ENCODE data around the gene ANAPC16.

ANAPC16 gene

GRCh38 chr10:72270607-72271281 lies 54.9 kb downstream of the ANAPC16 start:
- H3K27ac ChIP-seq (ENCODE audit: low read depth in 2 of 2, low read length in 2 of 2) = no peak overlapping the region

GRCh38 chr10:72272689-72273409 lies 57.0 kb downstream of the ANAPC16 start:
- Histone ChIP-seq H3K27ac (ENCODE audit: low read depth in 2 of 2, low read length in 2 of 2) (peak overlapping the region; percentile 98 to 99), H3K4me1 (ENCODE audit: control insufficient read depth in 2 of 2, insufficient read depth in 2 of 2, low read length in 2 of 2) (peaks cover 32 to 44% of the 10 kb centered on the region in 2 donors)

More at GRCh38 chr10:72270607-72271281, 54.9 kb downstream of the ANAPC16 start:
- Histone ChIP-seq H3K36me3 (ENCODE audit: control insufficient read depth in 2 of 2, insufficient read depth in 2 of 2, low read length in 2 of 2) (peaks cover 6 to 13% of the 10 kb centered on the region in 2 donors), H3K9me3 (ENCODE audit: control insufficient read depth in 2 of 2, low read length in 2 of 2) (no peaks in the 10 kb centered on the region), H3K27me3 (ENCODE audit: control insufficient read depth in 2 of 2, insufficient read depth in 2 of 2, low read length in 2 of 2) (no peaks in the 10 kb centered on the region), H3K4me3 (ENCODE audit: low read length in 2 of 2) (no peak overlapping the region), H3K4me1 (ENCODE audit: control insufficient read depth in 2 of 2, insufficient read depth in 2 of 2, low read length in 2 of 2) (peaks cover 22 to 25% of the 10 kb centered on the region in 2 donors), H3K9ac (ENCODE audit: low read depth in 1 of 2, low read length in 2 of 2) (no peak overlapping the region)

GRCh38 chr10:72273410-72274212 lies 57.8 kb downstream of the ANAPC16 start, which contains the start of gene DDIT4:
Gene DDIT4 (plus strand): TSS chr10:72273924. CDS start chr10:72274217, 293 bp downstream.
- Histone ChIP-seq H3K4me3 (ENCODE audit: low read length in 2 of 2) (peak within 1 kb of the TSS; percentile 96), H3K36me3 (ENCODE audit: control insufficient read depth in 2 of 2, insufficient read depth in 2 of 2, low read length in 2 of 2) (peaks cover 6 to 13% of the 10 kb centered on the region in 2 donors), H3K4me1 (ENCODE audit: control insufficient read depth in 2 of 2, insufficient read depth in 2 of 2, low read length in 2 of 2) (peaks cover 34 to 51% of the 10 kb centered on the region in 2 donors), H3K27ac (ENCODE audit: low read depth in 2 of 2, low read length in 2 of 2) (peak within 1 kb of the TSS; percentile 98 to 99), H3K27me3 (ENCODE audit: control insufficient read depth in 2 of 2, insufficient read depth in 2 of 2, low read length in 2 of 2) (no peaks in the 10 kb centered on the region), H3K9me3 (ENCODE audit: control insufficient read depth in 2 of 2, low read length in 2 of 2) (no peaks in the 10 kb centered on the region), H3K9ac (ENCODE audit: low read depth in 1 of 2, low read length in 2 of 2) (peak within 1 kb of the TSS; percentile 96 to 99)

More at GRCh38 chr10:72272689-72273409, 57.0 kb downstream of the ANAPC16 start:
- H3K27me3 ChIP-seq (ENCODE audit: control insufficient read depth in 2 of 2, insufficient read depth in 2 of 2, low read length in 2 of 2) = no peaks in the 10 kb centered on the region
- H3K9ac ChIP-seq (ENCODE audit: low read depth in 1 of 2, low read length in 2 of 2) = peak overlapping the region; percentile 88 to 99
- peak overlapping the region; percentile 85 to 90 for H3K4me3 ChIP-seq (ENCODE audit: low read length in 2 of 2)
- H3K9me3 ChIP-seq (ENCODE audit: control insufficient read depth in 2 of 2, low read length in 2 of 2) = no peaks in the 10 kb centered on the region
- peaks cover 6 to 13% of the 10 kb centered on the region in 2 donors for H3K36me3 ChIP-seq (ENCODE audit: control insufficient read depth in 2 of 2, insufficient read depth in 2 of 2, low read length in 2 of 2)

- peak overlapping the region; percentile 98 to 99 for H3K27ac ChIP-seq (ENCODE audit: low read depth in 2 of 2, low read length in 2 of 2)
- H3K36me3 ChIP-seq (ENCODE audit: control insufficient read depth in 2 of 2, insufficient read depth in 2 of 2, low read length in 2 of 2) = peaks cover 6 to 13% of the 10 kb centered on the region in 2 donors
- peaks cover 34 to 52% of the 10 kb centered on the region in 2 donors for H3K4me1 ChIP-seq (ENCODE audit: control insufficient read depth in 2 of 2, insufficient read depth in 2 of 2, low read length in 2 of 2)
These were observed 58.5 kb downstream of the ANAPC16 start for GRCh38 chr10:72274213-72274729.

GRCh38 chr10:72274730-72275350 lies 59.0 kb downstream of the ANAPC16 start:
- peak overlapping the region; percentile 98 to 99 for H3K27ac ChIP-seq (ENCODE audit: low read depth in 2 of 2, low read length in 2 of 2)
- H3K4me3 ChIP-seq (ENCODE audit: low read length in 2 of 2) = peak overlapping the region; percentile 96
- peaks cover 6 to 13% of the 10 kb centered on the region in 2 donors for H3K36me3 ChIP-seq (ENCODE audit: control insufficient read depth in 2 of 2, insufficient read depth in 2 of 2, low read length in 2 of 2)
- H3K4me1 ChIP-seq (ENCODE audit: control insufficient read depth in 2 of 2, insufficient read depth in 2 of 2, low read length in 2 of 2) = peaks cover 34 to 52% of the 10 kb centered on the region in 2 donors
- peak overlapping the region; percentile 96 to 99 for H3K9ac ChIP-seq (ENCODE audit: low read depth in 1 of 2, low read length in 2 of 2)
- H3K27me3 ChIP-seq (ENCODE audit: control insufficient read depth in 2 of 2, insufficient read depth in 2 of 2, low read length in 2 of 2) = no peaks in the 10 kb centered on the region
- no peaks in the 10 kb centered on the region for H3K9me3 ChIP-seq (ENCODE audit: control insufficient read depth in 2 of 2, low read length in 2 of 2)

More at GRCh38 chr10:72274213-72274729, 58.5 kb downstream of the ANAPC16 start:
- H3K4me3 ChIP-seq (ENCODE audit: low read length in 2 of 2) = peak overlapping the region; percentile 96
- no peaks in the 10 kb centered on the region for H3K9me3 ChIP-seq (ENCODE audit: control insufficient read depth in 2 of 2, low read length in 2 of 2)
- peak overlapping the region; percentile 96 to 99 for H3K9ac ChIP-seq (ENCODE audit: low read depth in 1 of 2, low read length in 2 of 2)
- H3K27me3 ChIP-seq (ENCODE audit: control insufficient read depth in 2 of 2, insufficient read depth in 2 of 2, low read length in 2 of 2) = no peaks in the 10 kb centered on the region

- Histone ChIP-seq H3K36me3 (ENCODE audit: control insufficient read depth in 2 of 2, insufficient read depth in 2 of 2, low read length in 2 of 2) (peaks cover 6 to 13% of the 10 kb centered on the region in 2 donors), H3K27me3 (ENCODE audit: control insufficient read depth in 2 of 2, insufficient read depth in 2 of 2, low read length in 2 of 2) (no peaks in the 10 kb centered on the region), H3K4me3 (ENCODE audit: low read length in 2 of 2) (peak overlapping the region; percentile 96), H3K27ac (ENCODE audit: low read depth in 2 of 2, low read length in 2 of 2) (peak overlapping the region; percentile 98 to 99), H3K9me3 (ENCODE audit: control insufficient read depth in 2 of 2, low read length in 2 of 2) (no peaks in the 10 kb centered on the region), H3K9ac (ENCODE audit: low read depth in 1 of 2, low read length in 2 of 2) (peak overlapping the region; percentile 96 to 99), H3K4me1 (ENCODE audit: control insufficient read depth in 2 of 2, insufficient read depth in 2 of 2, low read length in 2 of 2) (peaks cover 34 to 52% of the 10 kb centered on the region in 2 donors)
These were observed 59.7 kb downstream of the ANAPC16 start for GRCh38 chr10:72275351-72276012.

- H3K4me3 ChIP-seq (ENCODE audit: low read length in 2 of 2) = peak overlapping the region; percentile 96
These were observed 60.2 kb downstream of the ANAPC16 start for GRCh38 chr10:72276013-72276387.

GRCh38 chr10:72276421-72277339 lies 60.9 kb downstream of the ANAPC16 start:
- Histone ChIP-seq H3K4me1 (ENCODE audit: control insufficient read depth in 2 of 2, insufficient read depth in 2 of 2, low read length in 2 of 2) (peaks cover 34 to 52% of the 10 kb centered on the region in 2 donors), H3K27ac (ENCODE audit: low read depth in 2 of 2, low read length in 2 of 2) (peak overlapping the region; percentile 98 to 99), H3K9ac (ENCODE audit: low read depth in 1 of 2, low read length in 2 of 2) (peak overlapping the region in 1 of 2 donors; percentile 99), H3K27me3 (ENCODE audit: control insufficient read depth in 2 of 2, insufficient read depth in 2 of 2, low read length in 2 of 2) (no peaks in the 10 kb centered on the region), H3K36me3 (ENCODE audit: control insufficient read depth in 2 of 2, insufficient read depth in 2 of 2, low read length in 2 of 2) (peaks cover 6 to 13% of the 10 kb centered on the region in 2 donors), H3K4me3 (ENCODE audit: low read length in 2 of 2) (no peak overlapping the region), H3K9me3 (ENCODE audit: control insufficient read depth in 2 of 2, low read length in 2 of 2) (no peaks in the 10 kb centered on the region)

More at GRCh38 chr10:72276013-72276387, 60.2 kb downstream of the ANAPC16 start:
- Histone ChIP-seq H3K4me1 (ENCODE audit: control insufficient read depth in 2 of 2, insufficient read depth in 2 of 2, low read length in 2 of 2) (peaks cover 34 to 52% of the 10 kb centered on the region in 2 donors), H3K27ac (ENCODE audit: low read depth in 2 of 2, low read length in 2 of 2) (peak overlapping the region; percentile 98 to 99), H3K9ac (ENCODE audit: low read depth in 1 of 2, low read length in 2 of 2) (peak overlapping the region in 1 of 2 donors; percentile 99), H3K36me3 (ENCODE audit: control insufficient read depth in 2 of 2, insufficient read depth in 2 of 2, low read length in 2 of 2) (peaks cover 6 to 13% of the 10 kb centered on the region in 2 donors), H3K27me3 (ENCODE audit: control insufficient read depth in 2 of 2, insufficient read depth in 2 of 2, low read length in 2 of 2) (no peaks in the 10 kb centered on the region), H3K9me3 (ENCODE audit: control insufficient read depth in 2 of 2, low read length in 2 of 2) (no peaks in the 10 kb centered on the region)
